Measurements from ENCODE around the gene RAD51B.
"Not testable (repeated sequence)": the region's sequence is repeated elsewhere in the genome, so short reads cannot be mapped to it uniquely, and the experiment has no call there.

DNA sequence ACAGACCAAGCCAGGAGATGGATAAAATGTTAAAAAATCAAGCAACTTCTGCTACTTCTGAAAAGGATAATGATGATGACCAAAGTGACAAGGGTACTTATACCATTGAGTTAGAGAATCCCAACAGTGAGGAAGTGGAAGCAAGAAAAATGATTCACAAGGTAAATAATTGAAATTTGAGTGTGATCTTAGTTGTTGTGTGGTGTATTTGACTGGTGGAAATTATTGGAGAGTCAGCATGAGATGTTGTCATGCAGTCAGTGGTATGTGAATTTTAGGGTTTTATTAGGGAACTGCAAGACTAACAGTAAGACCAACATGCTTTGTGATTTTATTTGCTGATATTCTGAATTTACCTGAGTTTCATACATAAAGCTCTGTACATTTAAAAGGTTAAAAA, 296.4 kb downstream of the RAD51B start:
- not testable (repeated sequence) for TF ChIP-seq ZNF610 (tag by site-specific recombination; IDR thresholded peaks at IDR 0.05; ENCODE audit: borderline replicate concordance)
- TF ChIP-seq, protein P1, sequence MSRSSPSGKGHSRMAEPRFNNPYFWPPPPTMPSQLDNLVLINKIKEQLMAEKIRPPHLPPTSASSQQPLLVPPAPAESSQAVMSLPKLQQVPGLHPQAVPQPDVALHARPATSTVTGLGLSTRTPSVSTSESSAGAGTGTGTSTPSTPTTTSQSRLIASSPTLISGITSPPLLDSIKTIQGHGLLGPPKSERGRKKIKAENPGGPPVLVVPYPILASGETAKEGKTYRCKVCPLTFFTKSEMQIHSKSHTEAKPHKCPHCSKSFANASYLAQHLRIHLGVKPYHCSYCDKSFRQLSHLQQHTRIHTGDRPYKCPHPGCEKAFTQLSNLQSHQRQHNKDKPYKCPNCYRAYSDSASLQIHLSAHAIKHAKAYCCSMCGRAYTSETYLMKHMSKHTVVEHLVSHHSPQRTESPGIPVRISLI (tag by site-specific recombination; IDR thresholded peaks at IDR 0.05): not testable (repeated sequence)

All from HEK293 (cell line).